A673 (cell line): ENCODE results near the gene ZPR1. TPM values are rescaled to one million over a fixed set of nuclear protein-coding genes. Genes with fewer than 3 reads are reported as not detected.

Experiments used
- BruUV-seq: library from RNA; stranded (reverse); fragments of 400-500 nt; replicated peaks from 2 replicates; lab custom pipeline; 2021; lab: Mats Ljungman, UMichigan
- CTCF ChIA-PET: fragments of 300-600 bp; sonication (Branson Sonifier 250); formaldehyde crosslinking; loops from one replicate; lab custom pipeline; 2022; ENCODE audit warnings: antibody characterized with exemption; lab: Charles Lee
- POLR2A ChIA-PET: fragments of 300-600 bp; sonication (Branson Sonifier 250); formaldehyde crosslinking; loops from one replicate; lab custom pipeline; 2022; ENCODE audit warnings: antibody characterized with exemption; ENCODE audit not compliant: low non-redundant PET; lab: Charles Lee
- DNase-seq: peaks from one replicate; pipeline ENCODE4 v3.0.0-alpha.2; 2015; ENCODE audit warnings: low spot score
- H3K27ac ChIP-seq: fragments of 200-600 bp; sonication (generic); 2 replicates; pipeline ENCODE4 v1.5.1; 2016; ENCODE audit warnings: mixed run types, low read depth, mild to moderate bottlenecking, mixed read lengths, antibody characterized with exemption, low read length; ENCODE audit not compliant: poor library complexity, severe bottlenecking
- H3K27me3 ChIP-seq: fragments of 200-600 bp; sonication (generic); replicated peaks from 2 replicates; pipeline ENCODE4 v1.6.1; 2017; ENCODE audit warnings: mixed run types, low read depth, mild to moderate bottlenecking, mixed read lengths, antibody characterized with exemption, low read length; ENCODE audit not compliant: insufficient read depth, poor library complexity
- H3K36me3 ChIP-seq: fragments of 200-600 bp; sonication (generic); 2 replicates; pipeline ENCODE4 v1.6.1; 2016; ENCODE audit warnings: mixed run types, mild to moderate bottlenecking, mixed read lengths, antibody characterized with exemption, low read length; ENCODE audit not compliant: insufficient read depth, poor library complexity, severe bottlenecking
- H3K4me1 ChIP-seq: fragments of 200-600 bp; sonication (generic); 2 replicates; pipeline ENCODE4 v1.6.1; 2017; ENCODE audit warnings: mixed run types, mild to moderate bottlenecking, mixed read lengths, antibody characterized with exemption, low read length; ENCODE audit not compliant: insufficient read depth, poor library complexity, severe bottlenecking
- H3K4me3 ChIP-seq: fragments of 200-600 bp; sonication (generic); 2 replicates; pipeline ENCODE4 v1.5.1; 2016; ENCODE audit warnings: low read depth, mixed run types, mild to moderate bottlenecking, mixed read lengths, low read length; ENCODE audit not compliant: poor library complexity, severe bottlenecking
- H3K9me3 ChIP-seq: fragments of 200-600 bp; sonication (generic); 2 replicates; pipeline ENCODE4 v1.6.1; 2016; ENCODE audit warnings: mixed run types, low read depth, mild to moderate bottlenecking, mixed read lengths, antibody characterized with exemption, low read length; ENCODE audit not compliant: poor library complexity, severe bottlenecking
- CTCF ChIP-seq: fragments of 300-800, 200-600 bp; sonication (generic); conservative IDR thresholded peaks from 2 replicates; pipeline ENCODE4 v1.5.1; 2017; ENCODE audit warnings: low read depth, mild to moderate bottlenecking, antibody characterized with exemption, low read length, moderate library complexity, mixed read lengths
- EZH2 ChIP-seq: fragments of 200-600 bp; sonication (generic); IDR thresholded peaks from 2 replicates; pipeline ENCODE4 v1.6.1; 2017; ENCODE audit warnings: borderline replicate concordance, low read depth, mild to moderate bottlenecking, mixed read lengths, antibody characterized with exemption, low read length; ENCODE audit not compliant: poor library complexity, severe bottlenecking
- intact Hi-C: fragments of 100-400 bp; cut with micrococcal nuclease; formaldehyde crosslinking; loops from one replicate; pipeline ENCODE4 v1.10.0; 2022; ENCODE audit not compliant: unreplicated experiment
- total RNA-seq: library from RNA; stranded (reverse); gene quantifications from 2 replicates; pipeline ENCODE4 v1.2.3, GENCODE V29; 2021

Gene ZPR1
- total RNA-seq, 1 experiment from 2014 or later = 109 TPM

GRCh38 chr11:116830184-116830912 is 42.5 kb upstream of the ZPR1 start:
- DNase-seq = no peak
- POLR2A ChIA-PET = no interaction called here
- TF ChIP-seq CTCF = no peak
- no peak for TF ChIP-seq EZH2
- Histone ChIP-seq H3K27ac (no peak overlapping the region), H3K36me3 (no peaks in the 10 kb centered on the region), H3K4me3 (no peak overlapping the region), H3K4me1 (peaks cover 9% of the 10 kb centered on the region), H3K9me3 (no peaks in the 10 kb centered on the region), H3K27me3 (no peaks in the 10 kb centered on the region)
- intact Hi-C loops = no loop called here
- no TSS peak for BruUV-seq
- CTCF ChIA-PET = no interaction called here

DNA sequence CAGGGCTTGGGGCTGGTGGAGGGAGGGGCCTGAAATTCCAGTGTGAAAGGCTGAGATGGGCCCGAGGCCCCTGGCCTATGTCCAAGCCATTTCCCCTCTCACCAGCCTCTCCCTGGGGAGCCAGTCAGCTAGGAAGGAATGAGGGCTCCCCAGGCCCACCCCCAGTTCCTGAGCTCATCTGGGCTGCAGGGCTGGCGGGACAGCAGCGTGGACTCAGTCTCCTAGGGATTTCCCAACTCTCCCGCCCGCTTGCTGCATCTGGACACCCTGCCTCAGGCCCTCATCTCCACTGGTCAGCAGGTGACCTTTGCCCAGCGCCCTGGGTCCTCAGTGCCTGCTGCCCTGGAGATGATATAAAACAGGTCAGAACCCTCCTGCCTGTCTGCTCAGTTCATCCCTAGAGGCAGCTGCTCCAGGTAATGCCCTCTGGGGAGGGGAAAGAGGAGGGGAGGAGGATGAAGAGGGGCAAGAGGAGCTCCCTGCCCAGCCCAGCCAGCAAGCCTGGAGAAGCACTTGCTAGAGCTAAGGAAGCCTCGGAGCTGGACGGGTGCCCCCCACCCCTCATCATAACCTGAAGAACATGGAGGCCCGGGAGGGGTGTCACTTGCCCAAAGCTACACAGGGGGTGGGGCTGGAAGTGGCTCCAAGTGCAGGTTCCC is 41.8 kb upstream of the ZPR1 start, which contains the start of gene APOC3:
APOC3 (plus strand) TSS at position 383 of the 659 bp plus-strand sequence. CDS start 676 bp downstream, outside the sequence.
- TF ChIP-seq CTCF (no peak), EZH2 (no peak)
- CTCF ChIA-PET = no interaction called here
- intact Hi-C loops = no loop called here

DNA sequence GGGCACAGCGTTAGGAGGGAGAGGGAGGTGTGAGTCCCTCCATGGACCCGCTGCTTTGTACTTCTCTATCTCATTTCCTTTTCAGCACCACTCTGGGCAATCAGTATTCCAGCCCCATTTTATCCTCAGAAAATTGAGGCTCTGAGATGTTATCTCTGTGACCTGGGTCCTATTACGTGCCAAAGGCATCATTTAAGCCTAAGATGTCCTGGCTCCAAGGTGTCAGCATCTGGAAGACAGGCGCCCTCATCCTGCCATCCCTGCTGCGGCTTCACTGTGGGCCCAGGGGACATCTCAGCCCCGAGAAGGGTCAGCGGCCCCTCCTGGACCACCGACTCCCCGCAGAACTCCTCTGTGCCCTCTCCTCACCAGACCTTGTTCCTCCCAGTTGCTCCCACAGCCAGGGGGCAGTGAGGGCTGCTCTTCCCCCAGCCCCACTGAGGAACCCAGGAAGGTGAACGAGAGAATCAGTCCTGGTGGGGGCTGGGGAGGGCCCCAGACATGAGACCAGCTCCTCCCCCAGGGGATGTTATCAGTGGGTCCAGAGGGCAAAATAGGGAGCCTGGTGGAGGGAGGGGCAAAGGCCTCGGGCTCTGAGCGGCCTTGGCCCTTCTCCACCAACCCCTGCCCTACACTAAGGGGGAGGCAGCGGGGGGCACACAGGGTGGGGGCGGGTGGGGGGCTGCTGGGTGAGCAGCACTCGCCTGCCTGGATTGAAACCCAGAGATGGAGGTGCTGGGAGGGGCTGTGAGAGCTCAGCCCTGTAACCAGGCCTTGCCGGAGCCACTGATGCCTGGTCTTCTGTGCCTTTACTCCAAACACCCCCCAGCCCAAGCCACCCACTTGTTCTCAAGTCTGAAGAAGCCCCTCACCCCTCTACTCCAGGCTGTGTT is 41.1 kb upstream of the ZPR1 start:
- intact Hi-C loops = no loop called here
- H3K36me3 ChIP-seq = no peaks in the 10 kb centered on the region
- TF ChIP-seq EZH2 (no peak), CTCF (no peak)
- CTCF ChIA-PET = no interaction called here
- H3K4me1 ChIP-seq = peaks cover 6% of the 10 kb centered on the region
- H3K27me3 ChIP-seq = no peaks in the 10 kb centered on the region
- DNase-seq = no peak
- POLR2A ChIA-PET = no interaction called here
- H3K9me3 ChIP-seq = no peaks in the 10 kb centered on the region
- no TSS peak for BruUV-seq
- no peak overlapping the region for H3K4me3 ChIP-seq
- H3K27ac ChIP-seq = no peak overlapping the region

More for the DNA sequence above, 41.8 kb upstream of the ZPR1 start, which contains the start of gene APOC3:
- no peaks in the 10 kb centered on the region for H3K9me3 ChIP-seq
- H3K36me3 ChIP-seq = no peaks in the 10 kb centered on the region
- peaks cover 6% of the 10 kb centered on the region for H3K4me1 ChIP-seq
- POLR2A ChIA-PET = no interaction called here
- H3K27me3 ChIP-seq = no peaks in the 10 kb centered on the region
- H3K4me3 ChIP-seq = no peak within 1 kb of the TSS
- no TSS peak for BruUV-seq
- H3K27ac ChIP-seq = no peak within 1 kb of the TSS
- peak; percentile 30 for DNase-seq
